PC-9 (cell line): Measurements from ENCODE around the gene MOB3A. TPM values are rescaled to one million over a fixed set of nuclear protein-coding genes. Genes with fewer than 3 reads are reported as not detected.

Source experiments
- BruUV-seq: library from RNA; stranded (reverse); fragments of 400-500 nt; replicated peaks from 2 replicates; lab custom pipeline; 2021; lab: Mats Ljungman, UMichigan
- CTCF ChIA-PET: fragments of 300-600 bp; sonication (Branson Sonifier 250); formaldehyde crosslinking; loops from one replicate; lab custom pipeline; 2022; ENCODE audit warnings: antibody characterized with exemption; lab: Charles Lee
- POLR2A ChIA-PET: fragments of 300-600 bp; sonication (Branson Sonifier 250); formaldehyde crosslinking; loops from one replicate; lab custom pipeline; 2022; ENCODE audit warnings: antibody characterized with exemption; ENCODE audit not compliant: unreplicated experiment; lab: Charles Lee
- DNase-seq, 2 experiments: peaks; one replicate each; pipeline versions ENCODE4 v3.0.0 to v3.0.0-alpha.2; 2015 to 2022; ENCODE audit warnings: mixed read lengths in 1 of 2
- H2AFZ ChIP-seq: fragments of 200-600 bp; sonication (generic); 2 replicates; pipeline ENCODE4 v1.8.1; 2017; ENCODE audit warnings: antibody characterized with exemption
- H3F3A ChIP-seq: fragments of 200-600 bp; sonication (generic); 2 replicates; pipeline ENCODE4 v1.8.1; 2017; ENCODE audit warnings: antibody characterized with exemption, mild to moderate bottlenecking, low read depth; ENCODE audit not compliant: insufficient read depth
- H3K27ac ChIP-seq: fragments of 200-600 bp; sonication (generic); 2 replicates; pipeline ENCODE4 v1.6.1; 2016; ENCODE audit warnings: mixed run types
- H3K27me3 ChIP-seq: fragments of 200-600 bp; sonication (generic); 2 replicates; pipeline ENCODE4 v1.6.1; 2016; ENCODE audit warnings: low read depth, mixed run types; ENCODE audit not compliant: insufficient read depth
- H3K36me3 ChIP-seq: fragments of 200-600 bp; sonication (generic); 2 replicates; pipeline ENCODE4 v1.6.1; 2016; ENCODE audit warnings: low read depth, mixed run types
- H3K4me1 ChIP-seq: fragments of 200-600 bp; sonication (generic); replicated peaks from 2 replicates; pipeline ENCODE4 v1.6.1; 2016; ENCODE audit warnings: mixed run types; ENCODE audit not compliant: insufficient read depth
- H3K4me2 ChIP-seq: fragments of 200-600 bp; sonication (generic); 2 replicates; pipeline ENCODE4 v1.6.1; 2017; ENCODE audit warnings: mixed run types
- H3K4me3 ChIP-seq: fragments of 200-600 bp; sonication (generic); 2 replicates; pipeline ENCODE4 v1.6.1; 2016; ENCODE audit warnings: mixed run types
- H3K79me2 ChIP-seq: fragments of 200-600 bp; sonication (generic); 2 replicates; pipeline ENCODE4 v1.6.1; 2017; ENCODE audit warnings: low read depth, mixed run types
- H3K9me2 ChIP-seq: fragments of 200-600 bp; sonication (generic); 2 replicates; pipeline ENCODE4 v1.8.1; 2017; ENCODE audit warnings: mild to moderate bottlenecking; ENCODE audit not compliant: insufficient read depth
- H3K9me3 ChIP-seq: fragments of 200-600 bp; sonication (generic); 2 replicates; pipeline ENCODE4 v1.8.1; 2016; ENCODE audit warnings: low read depth; ENCODE audit not compliant: insufficient read depth
- H4K20me1 ChIP-seq: fragments of 200-600 bp; sonication (generic); 2 replicates; pipeline ENCODE4 v1.8.1; 2017; ENCODE audit not compliant: insufficient read depth
- EZH2 ChIP-seq: fragments of 200-600 bp; sonication (generic); IDR thresholded peaks from 2 replicates; pipeline ENCODE4 v1.8.0; 2017; ENCODE audit warnings: antibody characterized with exemption, low read depth
- intact Hi-C: fragments of 100-400 bp; cut with micrococcal nuclease; formaldehyde crosslinking; loops from one replicate; pipeline ENCODE4 v1.10.0; 2022; ENCODE audit not compliant: unreplicated experiment
- total RNA-seq: library from RNA; stranded (reverse); gene quantifications from 2 replicates; pipeline ENCODE4 v1.2.3, GENCODE V29; 2021
- TF ChIP-seq, protein P1 (sequence below): fragments of 200-600 bp; sonication (generic); conservative IDR thresholded peaks from 2 replicates; pipeline ENCODE4 v1.6.1; 2017; ENCODE audit warnings: mixed run types, antibody characterized with exemption, mild to moderate bottlenecking, moderate library complexity

The MOB3A gene
- total RNA-seq, 1 experiment from 2014 or later = 28.9 TPM

DNA sequence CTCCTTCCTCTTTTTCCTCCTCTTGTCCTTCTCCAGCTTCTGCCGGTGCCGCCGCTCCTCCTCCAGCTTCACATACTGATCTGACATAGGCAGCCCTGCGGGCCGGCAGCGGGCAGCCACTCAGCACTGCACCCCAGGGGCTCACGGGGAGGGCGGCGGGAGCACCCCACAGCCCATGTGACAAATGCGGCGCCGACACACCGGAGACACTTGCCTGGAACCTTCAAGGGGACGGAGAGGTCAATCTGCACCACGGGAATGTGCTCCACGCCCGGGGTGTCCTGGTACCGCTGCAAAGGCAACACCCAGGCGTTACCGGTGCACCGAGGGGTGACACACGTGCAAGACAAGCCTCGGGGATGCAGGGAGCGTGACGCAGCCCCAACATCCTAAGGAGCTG is 19.2 kb upstream of the MOB3A start:
- Histone ChIP-seq H3K4me3 (no peak overlapping the region), H3K27ac (no peak overlapping the region), H4K20me1 (no peaks in the 10 kb centered on the region), H3K4me2 (no peak overlapping the region), H3K27me3 (no peaks in the 10 kb centered on the region), H3K9me3 (no peaks in the 10 kb centered on the region), H3K79me2 (no peaks in the 10 kb centered on the region), H3K4me1 (no peaks in the 10 kb centered on the region), H3K36me3 (no peaks in the 10 kb centered on the region), H2AFZ (no peak overlapping the region), H3F3A (no peaks in the 10 kb centered on the region), H3K9me2 (no peaks in the 10 kb centered on the region)
- DNase-seq = no peak
- no TSS peak for BruUV-seq
- ChIA-PET POLR2A (no interaction called here), CTCF (interaction anchor here (0.6 kb wide), 1 partner anchor 31 kb away, joined by 3 read pairs; no protein-coding TSS in a partner anchor)
- TF ChIP-seq EZH2 = no peak
- TF ChIP-seq, protein P1, sequence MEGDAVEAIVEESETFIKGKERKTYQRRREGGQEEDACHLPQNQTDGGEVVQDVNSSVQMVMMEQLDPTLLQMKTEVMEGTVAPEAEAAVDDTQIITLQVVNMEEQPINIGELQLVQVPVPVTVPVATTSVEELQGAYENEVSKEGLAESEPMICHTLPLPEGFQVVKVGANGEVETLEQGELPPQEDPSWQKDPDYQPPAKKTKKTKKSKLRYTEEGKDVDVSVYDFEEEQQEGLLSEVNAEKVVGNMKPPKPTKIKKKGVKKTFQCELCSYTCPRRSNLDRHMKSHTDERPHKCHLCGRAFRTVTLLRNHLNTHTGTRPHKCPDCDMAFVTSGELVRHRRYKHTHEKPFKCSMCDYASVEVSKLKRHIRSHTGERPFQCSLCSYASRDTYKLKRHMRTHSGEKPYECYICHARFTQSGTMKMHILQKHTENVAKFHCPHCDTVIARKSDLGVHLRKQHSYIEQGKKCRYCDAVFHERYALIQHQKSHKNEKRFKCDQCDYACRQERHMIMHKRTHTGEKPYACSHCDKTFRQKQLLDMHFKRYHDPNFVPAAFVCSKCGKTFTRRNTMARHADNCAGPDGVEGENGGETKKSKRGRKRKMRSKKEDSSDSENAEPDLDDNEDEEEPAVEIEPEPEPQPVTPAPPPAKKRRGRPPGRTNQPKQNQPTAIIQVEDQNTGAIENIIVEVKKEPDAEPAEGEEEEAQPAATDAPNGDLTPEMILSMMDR = no peak
- intact Hi-C loops = no loop called here

DNA sequence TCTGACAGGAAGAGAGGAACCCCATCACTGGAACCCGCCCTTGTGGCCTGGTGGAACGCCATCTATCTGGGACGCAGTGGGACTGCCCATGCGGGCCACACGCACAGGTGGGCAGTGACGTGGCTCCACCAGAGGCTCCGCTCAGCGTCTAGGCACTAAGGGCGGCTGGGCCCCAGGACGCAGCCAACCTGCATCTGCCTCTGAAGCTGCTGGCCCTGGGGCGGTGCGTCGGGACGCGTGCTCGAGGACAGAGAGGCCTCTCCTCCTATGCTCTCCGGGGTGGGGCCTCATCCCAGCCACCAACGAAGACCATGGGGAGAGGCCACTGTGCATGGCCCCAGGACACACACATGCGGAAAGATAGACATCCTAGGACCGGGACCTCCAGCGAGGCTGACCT is 18.7 kb upstream of the MOB3A start:
- Histone ChIP-seq H3K27me3 (no peaks in the 10 kb centered on the region), H3F3A (no peaks in the 10 kb centered on the region), H3K36me3 (no peaks in the 10 kb centered on the region), H3K9me3 (no peaks in the 10 kb centered on the region), H2AFZ (no peak overlapping the region), H3K4me2 (no peak overlapping the region), H3K4me3 (no peak overlapping the region), H3K27ac (no peak overlapping the region), H4K20me1 (no peaks in the 10 kb centered on the region), H3K9me2 (no peaks in the 10 kb centered on the region), H3K79me2 (no peaks in the 10 kb centered on the region), H3K4me1 (no peaks in the 10 kb centered on the region)
- ChIA-PET CTCF (no interaction called here), POLR2A (no interaction called here)
- TF ChIP-seq EZH2 = no peak
- TF ChIP-seq, protein P1 = no peak
- DNase-seq = no peak
- intact Hi-C loops = no loop called here
- BruUV-seq = no TSS peak

DNA sequence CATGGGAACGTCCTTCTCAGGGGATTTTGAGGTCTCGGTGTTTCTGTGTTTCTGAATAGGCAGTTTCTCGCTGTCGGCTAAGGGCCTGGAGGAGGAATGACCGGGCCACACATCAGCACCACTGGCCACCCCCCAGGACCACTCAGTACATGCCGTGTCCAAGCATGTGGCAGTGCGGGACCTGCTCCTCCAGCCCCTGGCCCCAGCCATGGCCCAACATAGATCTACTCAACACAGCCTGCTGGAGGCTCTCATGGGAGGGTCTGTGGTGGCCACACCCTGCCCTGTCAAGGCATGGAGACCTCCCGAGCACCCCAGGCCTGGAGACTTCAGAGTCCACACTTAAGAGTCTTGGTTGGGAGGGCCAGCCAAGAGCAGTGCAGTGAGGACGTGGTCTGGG is 18.1 kb upstream of the MOB3A start:
- H3K4me3 ChIP-seq = no peak overlapping the region
- no peaks in the 10 kb centered on the region for H3K9me2 ChIP-seq
- H4K20me1 ChIP-seq = no peaks in the 10 kb centered on the region
- intact Hi-C loops = no loop called here
- no peaks in the 10 kb centered on the region for H3K9me3 ChIP-seq
- H3K36me3 ChIP-seq = no peaks in the 10 kb centered on the region
- DNase-seq = no peak
- no peaks in the 10 kb centered on the region for H3K79me2 ChIP-seq
- no peaks in the 10 kb centered on the region for H3K4me1 ChIP-seq
- no peak for TF ChIP-seq EZH2
- TF ChIP-seq, protein P1 = no peak
- no peak overlapping the region for H3K27ac ChIP-seq
- no peak overlapping the region for H2AFZ ChIP-seq
- H3F3A ChIP-seq = no peaks in the 10 kb centered on the region
- no TSS peak for BruUV-seq
- no peak overlapping the region for H3K4me2 ChIP-seq
- ChIA-PET CTCF (no interaction called here), POLR2A (no interaction called here)
- no peaks in the 10 kb centered on the region for H3K27me3 ChIP-seq
